Keratinocyte (primary cell): ENCODE data around the gene TP53I13. TPM values are rescaled to one million over a fixed set of nuclear protein-coding genes. Genes with fewer than 3 reads are reported as not detected.

Experiments used
- DNase-seq: peaks from one replicate; pipeline ENCODE4 v3.0.0-alpha.2; 2011; ENCODE audit warnings: low read depth, missing footprints, low spot score
- FAIRE-seq: peaks from 2 replicates; lab custom pipeline; 2011; peaks lifted over from hg19 to GRCh38; lab: Jason Lieb, UNC
- H2AFZ ChIP-seq: 2 replicates; pipeline ENCODE4 v1.6.0; 2012; ENCODE audit warnings: low read length, control low read depth, inconsistent platforms; ENCODE audit not compliant: control insufficient read depth
- H3K27ac ChIP-seq: 2 replicates; pipeline ENCODE4 v1.5.1; 2011; ENCODE audit warnings: low read length; ENCODE audit not compliant: control insufficient read depth, insufficient read depth
- H3K27me3 ChIP-seq: 3 replicates; pipeline ENCODE4 v1.6.0; 2011; ENCODE audit warnings: low read length; ENCODE audit not compliant: control insufficient read depth, insufficient read depth; ENCODE audit errors: extremely low read depth
- H3K36me3 ChIP-seq, 2 experiments: 2 replicates in 1 of 2; 3 replicates in 1 of 2; pipeline ENCODE4 v1.5.1; 2011; ENCODE audit warnings: low read length in 2 of 2, mild to moderate bottlenecking in 1 of 2; ENCODE audit not compliant: control insufficient read depth in 2 of 2, insufficient read depth in 2 of 2; ENCODE audit errors: extremely low read depth in 1 of 2
- H3K4me1 ChIP-seq: 3 replicates; pipeline ENCODE4 v1.5.1; 2011; ENCODE audit warnings: low read length; ENCODE audit not compliant: control insufficient read depth, insufficient read depth; ENCODE audit errors: extremely low read depth
- H3K4me2 ChIP-seq: 3 replicates; pipeline ENCODE4 v1.6.0; 2011; ENCODE audit warnings: low read depth, low read length; ENCODE audit not compliant: control insufficient read depth, insufficient read depth; ENCODE audit errors: extremely low read depth
- H3K4me3 ChIP-seq, 3 experiments: fragments of 200-600 bp in 1 of 3; sonication (generic) in 1 of 3; 2 replicates in 2 of 3; 3 replicates in 1 of 3; pipeline ENCODE4 v1.5.1; 2011 to 2016; ENCODE audit warnings: low read length in 3 of 3, mild to moderate bottlenecking in 3 of 3, control low read depth in 2 of 3, inconsistent platforms in 1 of 3, low read depth in 1 of 3, mixed read lengths in 1 of 3, mixed run types in 1 of 3, moderate library complexity in 1 of 3; ENCODE audit not compliant: control insufficient read depth in 2 of 3, insufficient read depth in 2 of 3; ENCODE audit errors: extremely low read depth in 1 of 3
- H3K79me2 ChIP-seq: 2 replicates; pipeline ENCODE4 v1.6.0; 2012; ENCODE audit warnings: low read length; ENCODE audit not compliant: control insufficient read depth, insufficient read depth
- H3K9ac ChIP-seq: 3 replicates; pipeline ENCODE4 v1.6.0; 2011; ENCODE audit warnings: low read length; ENCODE audit not compliant: control insufficient read depth, insufficient read depth; ENCODE audit errors: extremely low read depth
- H3K9me1 ChIP-seq: 3 replicates; pipeline ENCODE4 v1.6.0; 2011; ENCODE audit warnings: low read length; ENCODE audit not compliant: control insufficient read depth, insufficient read depth; ENCODE audit errors: extremely low read depth
- H3K9me3 ChIP-seq: 2 replicates; pipeline ENCODE4 v1.5.1; 2012; ENCODE audit warnings: low read depth, low read length; ENCODE audit not compliant: control insufficient read depth
- H4K20me1 ChIP-seq: 3 replicates; pipeline ENCODE4 v1.6.0; 2011; ENCODE audit warnings: low read length; ENCODE audit not compliant: control insufficient read depth, insufficient read depth; ENCODE audit errors: extremely low read depth
- EZH2 ChIP-seq: IDR thresholded peaks from one replicate; pipeline ENCODE4 v1.6.1; 2012; ENCODE audit warnings: inconsistent platforms, mild to moderate bottlenecking, low read length, moderate library complexity
- dilution Hi-C: fragments of 300-500 bp; cut with MboI; formaldehyde crosslinking; loops from one replicate; pipeline ENCODE4 v1.7.0; 2020; ENCODE audit warnings: low sequenced_read_pairs; ENCODE audit not compliant: extremely low pct_ligation_motif_present
- polyA plus RNA-seq, 5 experiments: library from polyadenylated mRNA; depleted of rRNA in 3 of 5; stranded (reverse) in 3 of 5; stranded (forward) in 1 of 5; unstranded in 1 of 5; fragments of >200 nt; gene quantifications; 1 replicate in 1 of 5; 2 replicates in 3 of 5; 3 replicates in 1 of 5; pipeline versions ENCODE4 v1.2.1 to v1.2.3, GENCODE V29; 2011 to 2012; ENCODE audit warnings: missing spikeins in 2 of 5, low read depth in 1 of 5, low replicate concordance in 1 of 5
- TF ChIP-seq, protein P1 (sequence below), 3 experiments: IDR thresholded peaks in 1 of 3; conservative IDR thresholded peaks in 1 of 3; optimal IDR thresholded peaks in 1 of 3; 2 replicates in 2 of 3; 3 replicates in 1 of 3; pipeline versions ENCODE3 to v1.5.1; 2011; ENCODE audit warnings: low read length in 3 of 3, mild to moderate bottlenecking in 3 of 3, moderate library complexity in 2 of 3, control low read depth in 1 of 3, inconsistent platforms in 1 of 3; ENCODE audit not compliant: insufficient read depth in 2 of 3; ENCODE audit errors: extremely low read depth in 1 of 3

TP53I13 gene
- polyA plus RNA-seq, 1 donor (not counting 4 experiments of a cell fraction or from before 2014, with no cell fraction given): 11.9 TPM

DNA sequence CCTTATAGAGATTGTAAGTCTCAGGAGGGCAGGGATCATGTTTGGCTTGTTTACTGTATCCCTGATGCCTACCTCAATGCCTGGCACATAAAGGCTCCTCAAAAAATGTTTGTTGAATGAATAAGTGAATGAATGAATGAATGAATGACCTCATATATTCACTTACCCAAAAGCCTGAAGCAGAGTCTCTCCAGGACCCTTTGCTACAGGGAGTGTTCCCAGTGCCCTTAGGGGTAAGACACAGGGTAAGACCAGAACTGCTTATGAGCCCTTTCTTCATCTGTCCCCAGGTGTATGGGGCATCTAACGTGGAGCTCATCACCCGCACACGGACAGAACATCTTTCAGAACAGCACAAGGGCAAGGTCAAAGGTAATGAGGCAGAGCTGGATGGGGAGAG lies 41.9 kb downstream of the TP53I13 start:
- dilution Hi-C loops: no loop called here

DNA sequence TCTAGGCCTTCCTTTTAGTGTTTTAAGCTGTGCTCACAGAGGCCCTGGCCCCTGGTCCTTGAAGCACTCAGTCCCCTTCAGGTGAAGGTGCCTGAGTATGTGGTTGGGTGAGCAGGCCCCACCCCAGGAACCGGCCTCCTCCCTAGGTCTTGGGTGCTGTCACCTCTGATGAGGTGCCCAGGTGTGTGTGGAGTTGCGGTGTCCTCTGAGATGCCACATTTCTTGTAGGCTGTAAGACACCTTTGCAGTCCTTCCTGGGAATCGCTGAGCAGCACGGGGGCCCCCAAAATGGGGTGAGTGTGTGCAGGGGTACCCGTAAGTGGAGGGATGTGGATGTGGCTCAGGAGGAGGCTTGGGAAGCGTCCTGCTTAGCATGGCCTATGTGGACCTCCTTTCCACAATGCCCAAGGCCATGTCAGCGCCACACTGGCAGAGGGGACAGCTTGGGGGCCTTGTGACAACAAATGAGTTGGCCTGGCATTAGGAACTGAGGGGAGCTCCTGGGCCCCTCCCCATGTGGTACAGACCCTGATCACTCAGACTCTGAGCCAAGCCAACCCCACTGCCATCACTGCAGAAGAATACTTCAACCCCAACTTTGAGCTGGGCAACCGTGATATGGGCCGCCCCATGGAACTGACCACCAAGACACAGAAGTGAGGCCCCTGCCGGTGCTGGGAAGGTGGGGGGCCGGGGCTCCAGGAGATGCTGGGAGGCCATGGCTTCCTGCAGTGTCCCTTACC lies 43.0 kb downstream of the TP53I13 start:
- dilution Hi-C loops: no loop called here

More for the DNA sequence above, 41.9 kb downstream of the TP53I13 start:
- no peak overlapping the region for H3K4me2 ChIP-seq
- H3K4me1 ChIP-seq: peaks cover 19% of the 10 kb centered on the region
- H4K20me1 ChIP-seq: no peaks in the 10 kb centered on the region
- DNase-seq (no peak), FAIRE-seq (no peak)
- no peak overlapping the region for H3K9ac ChIP-seq
- H3K27me3 ChIP-seq: no peaks in the 10 kb centered on the region
- no peaks in the 10 kb centered on the region for H3K79me2 ChIP-seq
- TF ChIP-seq, protein P1, sequence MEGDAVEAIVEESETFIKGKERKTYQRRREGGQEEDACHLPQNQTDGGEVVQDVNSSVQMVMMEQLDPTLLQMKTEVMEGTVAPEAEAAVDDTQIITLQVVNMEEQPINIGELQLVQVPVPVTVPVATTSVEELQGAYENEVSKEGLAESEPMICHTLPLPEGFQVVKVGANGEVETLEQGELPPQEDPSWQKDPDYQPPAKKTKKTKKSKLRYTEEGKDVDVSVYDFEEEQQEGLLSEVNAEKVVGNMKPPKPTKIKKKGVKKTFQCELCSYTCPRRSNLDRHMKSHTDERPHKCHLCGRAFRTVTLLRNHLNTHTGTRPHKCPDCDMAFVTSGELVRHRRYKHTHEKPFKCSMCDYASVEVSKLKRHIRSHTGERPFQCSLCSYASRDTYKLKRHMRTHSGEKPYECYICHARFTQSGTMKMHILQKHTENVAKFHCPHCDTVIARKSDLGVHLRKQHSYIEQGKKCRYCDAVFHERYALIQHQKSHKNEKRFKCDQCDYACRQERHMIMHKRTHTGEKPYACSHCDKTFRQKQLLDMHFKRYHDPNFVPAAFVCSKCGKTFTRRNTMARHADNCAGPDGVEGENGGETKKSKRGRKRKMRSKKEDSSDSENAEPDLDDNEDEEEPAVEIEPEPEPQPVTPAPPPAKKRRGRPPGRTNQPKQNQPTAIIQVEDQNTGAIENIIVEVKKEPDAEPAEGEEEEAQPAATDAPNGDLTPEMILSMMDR (optimal IDR thresholded peaks at IDR 0.05 in 1 of 3, IDR thresholded peaks at IDR 0.05 in 1 of 3, conservative IDR thresholded peaks at IDR 0.05 in 1 of 3; ENCODE audit: extremely low read depth in 1 of 3, insufficient read depth in 2 of 3, low read length in 3 of 3): no peak
- no peak for TF ChIP-seq EZH2
- H2AFZ ChIP-seq: no peak overlapping the region
- no peaks in the 10 kb centered on the region for H3K36me3 ChIP-seq
- no peak overlapping the region for H3K4me3 ChIP-seq
- no peaks in the 10 kb centered on the region for H3K9me3 ChIP-seq
- H3K9me1 ChIP-seq: no peaks in the 10 kb centered on the region
- H3K27ac ChIP-seq: no peak overlapping the region

More for the DNA sequence above, 43.0 kb downstream of the TP53I13 start:
- DNase-seq: no peak
- no peak overlapping the region for H3K27ac ChIP-seq
- H3K4me3 ChIP-seq: no peak overlapping the region
- TF ChIP-seq, protein P1 (optimal IDR thresholded peaks at IDR 0.05 in 1 of 3, IDR thresholded peaks at IDR 0.05 in 1 of 3, conservative IDR thresholded peaks at IDR 0.05 in 1 of 3; ENCODE audit: extremely low read depth in 1 of 3, insufficient read depth in 2 of 3, low read length in 3 of 3): no peak
- no peak for TF ChIP-seq EZH2
- H3K9me1 ChIP-seq: no peaks in the 10 kb centered on the region
- no peaks in the 10 kb centered on the region for H4K20me1 ChIP-seq
- no peaks in the 10 kb centered on the region for H3K79me2 ChIP-seq
- H3K9ac ChIP-seq: no peak overlapping the region
- H3K9me3 ChIP-seq: no peaks in the 10 kb centered on the region
- H3K36me3 ChIP-seq: no peaks in the 10 kb centered on the region
- H3K4me2 ChIP-seq: no peak overlapping the region
- no peaks in the 10 kb centered on the region for H3K27me3 ChIP-seq
- peaks cover 26% of the 10 kb centered on the region for H3K4me1 ChIP-seq
- H2AFZ ChIP-seq: no peak overlapping the region
- FAIRE-seq: no peak
